Activated naive CD4-positive, alpha-beta T cell treated with anti-CD3 and anti-CD28 coated beads, Interleukin-2, amount 50 U/mL, for 24 hours (primary cell): Measurements from ENCODE around the gene MKRN1.
A peak's percentile ranks its signal among the peaks of the same experiment; 100 is the strongest.
"Not testable (repeated sequence)": the region's sequence is repeated elsewhere in the genome, so short reads cannot be mapped to it uniquely, and the experiment has no call there.

Experiments used
- H3K27ac Mint-ChIP-seq: one replicate; pipeline ENCODE4 v1.8.0; 2021; ENCODE audit warnings: mild to moderate bottlenecking, mixed read lengths
- H3K27me3 Mint-ChIP-seq: one replicate; pipeline ENCODE4 v1.8.0; 2021; ENCODE audit warnings: mixed read lengths
- H3K36me3 Mint-ChIP-seq: one replicate; pipeline ENCODE4 v1.8.0; 2021; ENCODE audit warnings: mixed read lengths
- H3K4me1 Mint-ChIP-seq: one replicate; pipeline ENCODE4 v1.8.0; 2021; ENCODE audit warnings: mixed read lengths
- H3K4me3 Mint-ChIP-seq: one replicate; pipeline ENCODE4 v1.8.0; 2021; ENCODE audit warnings: mild to moderate bottlenecking, mixed read lengths
- H3K9me3 Mint-ChIP-seq: one replicate; pipeline ENCODE4 v1.8.0; 2021; ENCODE audit warnings: mixed read lengths

MKRN1 gene

DNA sequence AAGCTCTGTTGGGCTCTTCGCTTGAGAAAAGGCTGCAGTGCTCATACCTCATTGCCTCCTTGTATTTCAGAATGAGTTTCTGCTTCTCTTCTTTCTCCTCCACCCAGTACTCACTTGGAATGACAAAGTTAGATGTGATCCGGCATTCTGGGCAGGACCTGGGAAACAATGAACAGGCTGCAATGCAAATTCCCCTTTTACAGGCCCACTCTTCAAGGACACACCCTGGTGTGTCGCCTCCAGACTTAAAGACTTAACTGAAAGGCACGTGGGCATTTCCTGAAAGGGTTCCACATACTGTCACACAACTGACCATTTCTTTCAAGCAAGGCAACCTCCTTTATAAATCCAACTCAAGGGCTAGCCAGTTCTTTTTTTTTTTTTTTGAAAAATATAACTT is 23.6 kb downstream of the MKRN1 start:
- Mint-ChIP-seq H3K4me3 (no peak overlapping the region), H3K4me1 (peaks cover 28% of the 10 kb centered on the region), H3K27ac (no peak overlapping the region), H3K27me3 (no peaks in the 10 kb centered on the region), H3K9me3 (no peaks in the 10 kb centered on the region), H3K36me3 (peaks cover 15% of the 10 kb centered on the region)

DNA sequence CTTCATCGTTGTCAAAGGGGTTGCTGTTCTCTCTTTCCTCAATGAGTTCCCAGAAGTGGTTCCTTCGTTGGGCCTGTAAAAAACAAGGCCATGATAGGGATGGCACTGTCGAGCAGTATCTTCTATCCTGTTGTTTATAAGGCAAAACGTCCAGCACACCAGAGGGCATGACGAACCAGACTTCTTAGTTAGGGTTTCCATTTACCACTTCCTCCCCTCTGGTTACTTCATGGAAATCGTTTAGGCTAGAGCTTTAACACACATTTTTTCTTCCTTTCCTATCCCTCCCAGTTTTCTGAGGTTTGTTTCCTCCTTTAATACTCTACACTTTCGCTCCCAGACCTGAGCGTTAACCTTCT is 24.7 kb downstream of the MKRN1 start:
- H3K36me3 Mint-ChIP-seq: peaks cover 15% of the 10 kb centered on the region
- peak overlapping the region; percentile 80 for H3K27ac Mint-ChIP-seq
- H3K9me3 Mint-ChIP-seq: no peaks in the 10 kb centered on the region
- H3K4me1 Mint-ChIP-seq: peaks cover 33% of the 10 kb centered on the region
- H3K4me3 Mint-ChIP-seq: no peak overlapping the region
- H3K27me3 Mint-ChIP-seq: no peaks in the 10 kb centered on the region

DNA sequence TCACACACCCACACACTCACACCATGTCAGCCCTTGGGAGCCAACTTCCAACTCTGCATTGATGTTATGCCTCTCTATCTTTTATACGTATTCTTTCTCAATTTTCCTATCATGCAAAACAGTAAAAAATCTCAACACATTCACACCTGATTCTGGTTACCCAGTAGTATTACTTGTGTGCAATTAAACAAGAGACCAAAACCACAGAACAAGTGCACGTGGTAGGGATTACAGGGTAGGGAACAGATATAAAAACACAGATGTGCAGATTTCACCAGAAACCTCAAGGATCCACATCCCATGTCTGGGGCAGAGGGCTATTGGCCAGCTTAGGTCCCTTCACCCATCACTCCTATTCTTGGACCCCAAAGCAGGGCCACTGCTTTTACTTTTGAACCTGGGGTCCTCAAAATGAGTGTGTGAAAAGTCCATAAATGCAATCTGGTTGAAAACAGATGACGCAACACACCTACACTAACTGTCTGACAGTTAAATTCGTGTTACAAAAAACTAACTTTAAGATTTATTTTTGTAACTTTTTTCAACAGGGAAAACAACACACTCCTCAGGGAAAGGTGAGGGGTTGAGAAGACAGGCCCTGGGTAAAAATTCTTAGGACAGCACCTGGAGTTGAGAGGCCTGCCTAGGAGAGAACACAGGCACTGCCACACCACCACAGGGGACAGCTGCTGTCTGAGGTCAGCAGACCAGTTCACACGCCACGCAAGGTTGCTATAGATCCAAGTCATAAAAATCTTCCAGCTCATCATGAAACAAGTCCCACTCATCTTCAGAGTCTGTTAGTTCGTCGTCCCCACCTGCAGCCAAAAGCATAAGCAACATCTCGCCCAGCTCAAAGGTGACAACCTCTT is 25.3 kb downstream of the MKRN1 start:
- H3K27me3 Mint-ChIP-seq, H3K9me3 Mint-ChIP-seq, H3K4me3 Mint-ChIP-seq: not testable (repeated sequence)
- peak overlapping the region; percentile 80 for H3K27ac Mint-ChIP-seq
- H3K4me1 Mint-ChIP-seq: peaks cover 27% of the 10 kb centered on the region
- H3K36me3 Mint-ChIP-seq: peaks cover 15% of the 10 kb centered on the region

DNA sequence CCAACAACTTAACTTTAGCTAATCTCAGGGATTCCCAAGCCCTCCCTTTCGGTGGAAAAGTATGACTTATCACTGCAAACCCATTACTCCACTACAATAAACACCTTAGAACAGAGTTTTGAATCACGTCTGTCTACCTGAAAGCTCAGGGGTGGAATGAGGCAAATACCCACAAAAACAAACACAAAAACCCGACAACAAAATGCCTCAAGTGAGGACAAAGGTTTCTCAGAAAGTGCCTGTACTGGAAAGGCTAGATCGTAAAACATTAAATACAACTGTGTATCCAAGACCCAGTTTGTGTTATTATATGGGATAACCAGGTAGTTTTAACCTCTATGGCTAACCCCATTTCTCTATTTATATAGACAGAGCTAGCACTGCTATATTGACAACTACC is 26.0 kb downstream of the MKRN1 start:
- peaks cover 15% of the 10 kb centered on the region for H3K36me3 Mint-ChIP-seq
- H3K27ac Mint-ChIP-seq: no peak overlapping the region
- no peaks in the 10 kb centered on the region for H3K27me3 Mint-ChIP-seq
- H3K4me1 Mint-ChIP-seq: peaks cover 25% of the 10 kb centered on the region
- H3K9me3 Mint-ChIP-seq: no peaks in the 10 kb centered on the region
- no peak overlapping the region for H3K4me3 Mint-ChIP-seq

DNA sequence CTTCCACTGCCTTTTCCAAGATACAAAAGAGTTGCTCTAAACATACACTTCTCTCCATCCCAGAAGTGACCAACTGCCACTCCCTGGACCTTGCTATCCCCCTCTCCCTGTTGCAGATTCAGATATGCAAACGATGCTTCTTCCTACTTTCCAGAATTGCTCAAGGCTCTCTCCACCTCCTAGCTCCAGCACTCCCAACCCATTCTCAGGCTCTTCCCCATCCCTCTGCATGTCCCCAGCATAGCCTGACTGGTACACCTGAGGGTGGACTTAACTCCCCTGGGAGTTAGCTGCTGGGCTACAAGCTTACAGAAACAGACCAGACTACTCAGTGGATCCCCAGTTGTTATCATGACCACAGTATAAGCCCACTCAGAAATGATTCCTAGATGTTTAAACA is 27.6 kb downstream of the MKRN1 start:
- Mint-ChIP-seq H3K27me3 (no peaks in the 10 kb centered on the region), H3K36me3 (peaks cover 12% of the 10 kb centered on the region), H3K4me3 (no peak overlapping the region), H3K4me1 (peaks cover 30% of the 10 kb centered on the region), H3K9me3 (no peaks in the 10 kb centered on the region), H3K27ac (no peak overlapping the region)

DNA sequence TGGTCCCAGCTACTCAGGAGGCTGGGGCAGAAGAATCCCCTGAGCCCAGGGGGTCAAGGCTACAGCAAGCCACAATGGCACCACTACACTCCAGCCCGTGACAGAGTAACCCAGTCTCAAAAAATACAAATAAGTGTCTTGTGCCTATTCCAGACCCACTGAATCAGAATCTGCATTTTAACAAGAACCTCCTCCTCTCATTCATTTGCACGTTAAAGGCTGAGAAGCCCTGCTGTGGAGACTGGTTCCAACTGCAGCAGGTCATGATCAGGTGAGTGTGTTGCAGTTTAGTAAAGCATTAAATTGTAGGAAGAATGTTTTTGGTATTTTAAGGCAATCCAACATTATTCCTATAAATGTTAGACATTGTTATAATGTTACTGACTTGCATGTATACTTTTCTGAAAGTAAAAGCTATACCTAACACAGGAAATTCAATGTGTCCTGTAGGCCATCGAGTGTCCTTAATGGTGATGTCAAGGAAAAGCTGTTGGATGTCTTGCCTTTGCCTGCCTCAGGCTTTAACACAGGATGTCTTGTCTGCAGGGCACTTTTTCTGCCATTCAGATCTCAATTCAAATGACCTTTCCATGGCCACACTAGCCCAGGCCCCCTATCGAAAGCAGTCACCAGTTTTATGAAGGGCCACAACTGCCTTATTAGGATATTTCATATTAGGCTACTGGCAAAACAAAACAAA is 30.4 kb downstream of the MKRN1 start:
- H3K27ac Mint-ChIP-seq: no peak overlapping the region

DNA sequence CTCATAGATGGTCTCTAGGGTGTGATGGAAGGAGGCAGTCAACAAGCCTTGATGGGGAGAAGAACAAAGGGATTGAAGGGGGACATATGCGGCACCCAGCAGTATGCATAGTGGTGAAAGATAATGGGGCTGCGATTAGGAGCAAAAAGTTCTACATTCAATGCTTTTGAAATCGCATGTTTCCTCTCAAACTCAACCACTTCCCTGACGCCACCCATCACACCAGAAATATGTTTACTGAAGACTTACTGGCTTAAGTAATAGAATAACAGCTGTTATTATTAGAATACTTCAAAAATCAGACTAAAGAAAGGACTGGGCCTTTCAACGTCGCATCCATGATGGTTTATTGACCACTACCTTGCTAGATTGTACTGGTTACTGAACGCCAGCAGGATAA is 31.5 kb downstream of the MKRN1 start:
- Mint-ChIP-seq H3K27me3 (no peaks in the 10 kb centered on the region), H3K27ac (no peak overlapping the region), H3K36me3 (peaks cover 4% of the 10 kb centered on the region), H3K9me3 (no peaks in the 10 kb centered on the region), H3K4me1 (peaks cover 21% of the 10 kb centered on the region), H3K4me3 (no peak overlapping the region)

More for the DNA sequence above, 30.4 kb downstream of the MKRN1 start:
- H3K4me3 Mint-ChIP-seq: no peak overlapping the region
- H3K9me3 Mint-ChIP-seq: no peaks in the 10 kb centered on the region
- H3K4me1 Mint-ChIP-seq: peaks cover 21% of the 10 kb centered on the region
- peaks cover 6% of the 10 kb centered on the region for H3K36me3 Mint-ChIP-seq
- H3K27me3 Mint-ChIP-seq: no peaks in the 10 kb centered on the region

DNA sequence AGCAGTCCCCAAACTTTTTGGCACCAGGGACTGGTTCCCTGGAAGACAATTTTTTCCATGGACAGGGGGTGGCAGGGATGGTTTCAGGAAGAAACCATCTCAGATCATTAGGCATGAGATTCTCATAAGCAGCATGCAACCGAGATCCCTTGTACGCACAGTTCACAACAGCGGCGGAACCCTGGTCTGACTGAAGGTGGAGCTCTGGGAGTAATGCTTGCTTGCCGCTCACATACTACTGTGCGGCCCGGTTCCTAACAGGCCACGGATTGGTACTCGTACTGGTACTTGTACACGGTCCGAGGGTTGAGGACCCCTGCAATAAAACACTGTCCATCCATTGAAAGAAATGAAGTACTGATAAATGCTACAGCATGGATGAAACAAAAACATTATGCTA is 32.8 kb downstream of the MKRN1 start:
- no peaks in the 10 kb centered on the region for H3K36me3 Mint-ChIP-seq
- H3K9me3 Mint-ChIP-seq: no peaks in the 10 kb centered on the region
- H3K4me1 Mint-ChIP-seq: peaks cover 16% of the 10 kb centered on the region
- H3K27ac Mint-ChIP-seq: no peak overlapping the region
- no peaks in the 10 kb centered on the region for H3K27me3 Mint-ChIP-seq
- H3K4me3 Mint-ChIP-seq: no peak overlapping the region

DNA sequence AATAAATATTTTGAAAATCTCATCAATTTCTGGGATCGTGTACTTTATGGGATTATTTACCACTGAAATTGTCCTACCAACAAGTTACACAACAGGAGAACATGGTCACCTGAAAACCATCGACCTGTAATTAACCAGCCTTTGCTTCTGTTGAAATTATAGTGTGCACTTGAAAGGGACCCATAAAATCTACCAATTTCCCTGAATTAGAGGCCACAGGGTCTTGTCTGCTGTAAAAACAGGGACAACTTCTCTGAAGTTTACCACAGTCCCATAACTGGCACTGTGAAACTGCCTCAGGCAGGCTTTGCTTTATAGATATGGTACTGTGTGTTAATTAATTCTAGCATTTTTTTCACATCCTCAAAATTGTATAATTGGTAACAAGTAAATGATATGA is 37.8 kb downstream of the MKRN1 start:
- Mint-ChIP-seq H3K4me3 (no peak overlapping the region), H3K27me3 (no peaks in the 10 kb centered on the region), H3K36me3 (no peaks in the 10 kb centered on the region), H3K9me3 (no peaks in the 10 kb centered on the region), H3K27ac (no peak overlapping the region), H3K4me1 (no peaks in the 10 kb centered on the region)

DNA sequence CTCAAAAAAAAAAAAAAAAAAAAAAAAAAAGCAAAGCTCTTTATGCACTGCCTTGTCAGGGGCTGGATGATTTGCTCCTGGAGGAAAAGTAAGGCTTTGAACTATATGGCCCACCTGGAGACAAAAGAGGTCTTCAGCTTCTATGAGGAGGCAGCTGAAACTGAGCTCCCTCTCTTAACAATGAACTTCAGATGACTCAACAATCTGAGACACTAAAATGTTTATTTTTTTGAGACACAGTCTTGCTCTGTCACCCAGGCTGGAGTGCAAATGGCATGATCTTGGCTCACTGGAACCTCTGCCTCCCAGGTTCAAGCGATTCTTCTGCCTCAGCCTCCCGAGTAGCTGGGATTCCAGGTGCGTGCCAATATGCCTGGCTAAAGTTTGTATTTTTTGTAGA is 38.7 kb downstream of the MKRN1 start:
- no peaks in the 10 kb centered on the region for H3K4me1 Mint-ChIP-seq
- no peak overlapping the region for H3K27ac Mint-ChIP-seq
- H3K36me3 Mint-ChIP-seq: no peaks in the 10 kb centered on the region
- H3K27me3 Mint-ChIP-seq: no peaks in the 10 kb centered on the region
- no peaks in the 10 kb centered on the region for H3K9me3 Mint-ChIP-seq
- no peak overlapping the region for H3K4me3 Mint-ChIP-seq

DNA sequence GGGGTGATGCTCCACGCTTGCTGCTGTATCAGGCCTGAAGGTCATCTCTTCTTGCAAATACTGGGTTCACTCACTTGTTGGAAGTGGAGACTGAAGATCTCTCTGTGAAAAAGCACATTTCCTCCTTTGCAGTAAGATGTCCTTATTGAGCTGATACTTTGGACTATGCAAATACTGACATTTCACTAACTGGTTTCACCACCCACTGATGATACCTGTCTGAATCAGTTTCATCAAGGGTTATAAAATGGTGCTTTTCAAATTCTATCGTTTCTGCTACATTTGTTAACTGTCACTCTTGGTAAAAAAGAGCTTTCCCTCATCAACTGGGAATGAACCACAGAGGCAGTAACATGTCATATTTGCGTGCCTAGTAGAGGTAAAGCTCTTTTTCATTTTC is 39.9 kb downstream of the MKRN1 start:
- no peak overlapping the region for H3K4me3 Mint-ChIP-seq
- H3K9me3 Mint-ChIP-seq: no peaks in the 10 kb centered on the region
- no peaks in the 10 kb centered on the region for H3K36me3 Mint-ChIP-seq
- no peaks in the 10 kb centered on the region for H3K27me3 Mint-ChIP-seq
- H3K4me1 Mint-ChIP-seq: no peaks in the 10 kb centered on the region
- no peak overlapping the region for H3K27ac Mint-ChIP-seq

DNA sequence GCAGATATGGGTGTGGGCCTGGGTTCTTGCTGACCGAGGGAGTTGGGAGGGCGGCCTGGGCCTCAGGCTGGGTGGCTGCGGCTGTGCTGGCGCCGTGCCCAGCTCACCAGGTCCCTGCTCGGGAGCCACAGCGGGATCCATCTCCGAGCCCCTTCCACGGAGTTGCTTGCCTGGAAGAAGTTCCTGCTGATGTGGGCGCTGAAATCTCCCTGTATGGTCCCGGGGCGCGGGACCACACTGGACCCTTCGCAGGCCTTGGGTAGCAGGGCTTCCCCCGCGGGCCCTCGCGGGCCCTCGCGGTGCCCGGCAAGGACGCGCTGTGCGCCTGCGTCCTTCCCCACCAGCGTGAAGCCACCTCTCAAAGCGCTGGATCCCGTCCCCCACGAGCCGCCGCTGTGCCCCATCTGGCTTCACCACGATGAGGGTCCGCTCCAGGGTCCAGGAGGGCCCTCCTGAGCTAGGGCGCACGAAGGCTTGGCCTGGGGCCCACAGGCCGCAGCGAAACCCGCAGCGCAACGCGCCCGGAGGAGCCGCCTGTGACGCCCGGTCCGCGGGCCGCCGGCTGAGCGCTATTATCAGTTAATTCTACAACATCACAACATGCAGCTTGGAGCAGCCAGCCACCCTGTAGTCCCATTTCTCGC is 43.9 kb downstream of the MKRN1 start:
- H3K27ac Mint-ChIP-seq: no peak overlapping the region
- H3K27me3 Mint-ChIP-seq: no peaks in the 10 kb centered on the region
- H3K9me3 Mint-ChIP-seq: no peaks in the 10 kb centered on the region
- H3K4me1 Mint-ChIP-seq: no peaks in the 10 kb centered on the region
- no peaks in the 10 kb centered on the region for H3K36me3 Mint-ChIP-seq
- H3K4me3 Mint-ChIP-seq: no peak overlapping the region

DNA sequence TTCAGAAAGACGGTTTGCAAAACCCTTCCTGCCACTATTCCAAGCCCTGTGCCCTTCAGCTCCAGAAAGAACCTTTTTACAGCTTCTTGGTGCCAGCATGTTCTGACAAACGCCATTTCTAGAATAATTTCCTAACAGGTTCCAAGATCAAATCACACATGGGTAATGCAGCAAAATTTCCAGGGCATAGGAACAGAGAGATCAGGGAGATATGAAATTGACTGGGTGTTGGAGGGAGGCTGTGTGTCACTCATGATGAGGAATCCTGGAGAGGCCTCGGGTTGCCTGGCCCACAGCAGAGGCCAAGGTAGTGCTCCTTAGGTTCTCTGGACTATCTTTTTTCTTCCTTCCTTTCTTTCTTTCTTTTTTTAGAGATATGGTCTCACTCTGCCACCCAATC is 45.9 kb downstream of the MKRN1 start:
- no peaks in the 10 kb centered on the region for H3K4me1 Mint-ChIP-seq
- no peak overlapping the region for H3K4me3 Mint-ChIP-seq
- H3K36me3 Mint-ChIP-seq: no peaks in the 10 kb centered on the region
- no peak overlapping the region for H3K27ac Mint-ChIP-seq
- H3K9me3 Mint-ChIP-seq: no peaks in the 10 kb centered on the region
- H3K27me3 Mint-ChIP-seq: no peaks in the 10 kb centered on the region

DNA sequence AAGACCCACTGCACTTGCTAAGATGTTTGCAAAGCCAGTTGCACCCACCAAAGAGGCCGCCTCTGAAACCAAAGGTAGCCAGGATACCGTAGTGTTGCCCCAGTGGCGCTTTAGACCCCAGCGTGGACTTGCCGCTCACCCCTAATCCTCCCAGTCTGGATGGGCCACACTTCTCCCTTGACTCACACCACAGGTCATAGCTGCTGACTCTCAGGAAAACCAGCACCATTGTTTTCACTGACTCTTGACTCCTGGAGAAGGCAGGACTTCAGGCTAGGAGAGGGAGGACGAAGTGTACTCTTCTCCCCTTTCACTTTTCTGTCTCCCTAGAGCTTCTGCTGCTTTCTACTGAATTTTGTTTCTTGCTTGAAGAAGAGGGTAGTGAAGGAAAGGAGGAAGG is 53.2 kb downstream of the MKRN1 start:
- Mint-ChIP-seq H3K4me3 (no peak overlapping the region), H3K36me3 (peaks cover 5% of the 10 kb centered on the region), H3K27ac (peak overlapping the region; percentile 59), H3K9me3 (no peaks in the 10 kb centered on the region), H3K4me1 (no peaks in the 10 kb centered on the region), H3K27me3 (no peaks in the 10 kb centered on the region)

DNA sequence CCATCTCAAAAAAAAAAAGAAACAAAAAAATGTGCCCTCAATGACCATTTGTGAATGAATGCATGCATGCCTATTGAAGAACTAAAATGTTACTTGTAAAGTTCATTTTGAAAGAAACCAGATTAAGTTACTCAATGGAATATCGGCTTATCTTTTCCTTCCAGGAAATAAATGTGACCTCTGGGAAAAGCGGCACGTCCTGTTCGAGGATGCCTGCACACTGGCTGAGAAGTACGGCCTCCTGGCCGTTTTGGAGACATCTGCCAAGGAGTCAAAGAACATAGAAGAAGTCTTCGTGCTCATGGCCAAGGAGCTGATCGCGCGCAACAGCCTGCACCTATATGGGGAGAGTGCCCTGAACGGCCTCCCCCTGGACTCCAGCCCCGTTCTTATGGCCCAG is 53.6 kb downstream of the MKRN1 start:
- Mint-ChIP-seq H3K27ac (no peak overlapping the region), H3K9me3 (no peaks in the 10 kb centered on the region), H3K36me3 (peaks cover 5% of the 10 kb centered on the region), H3K4me1 (no peaks in the 10 kb centered on the region), H3K27me3 (no peaks in the 10 kb centered on the region), H3K4me3 (no peak overlapping the region)

DNA sequence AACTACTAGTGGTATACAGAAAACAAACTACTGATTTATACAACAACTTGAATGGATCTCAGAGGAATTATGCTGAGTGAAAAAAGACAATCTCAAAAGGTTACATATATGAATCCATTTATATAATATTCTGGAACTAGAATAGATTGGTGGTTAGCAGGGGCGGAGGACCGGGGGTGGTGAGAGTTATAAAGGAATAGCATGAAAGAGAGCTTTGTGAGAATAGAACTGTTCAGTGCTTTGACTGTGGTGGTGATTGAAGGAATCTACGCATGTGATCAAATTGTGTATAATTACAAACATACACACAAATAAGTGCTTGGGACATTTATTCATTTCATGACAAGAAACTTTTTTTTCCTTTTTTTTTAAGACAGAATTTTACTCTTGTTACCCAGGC is 55.8 kb downstream of the MKRN1 start:
- no peak overlapping the region for H3K27ac Mint-ChIP-seq
- H3K9me3 Mint-ChIP-seq: no peaks in the 10 kb centered on the region
- no peak overlapping the region for H3K4me3 Mint-ChIP-seq
- no peaks in the 10 kb centered on the region for H3K27me3 Mint-ChIP-seq
- no peaks in the 10 kb centered on the region for H3K4me1 Mint-ChIP-seq
- peaks cover 5% of the 10 kb centered on the region for H3K36me3 Mint-ChIP-seq
